HG03196 (cell line): ENCODE results near the gene SPRING1.

Experiments
- ATAC-seq: cut with Tn5 transposase; IDR thresholded peaks from one replicate; pipeline ENCODE4 v1.9.1; 2021; ENCODE audit not compliant: unreplicated experiment

Gene SPRING1

GRCh38 chr12:116709768-116710167 lies 28.1 kb downstream of the SPRING1 start:
- ATAC-seq, result no peak

- peak; percentile 69 for ATAC-seq
Observed at GRCh38 chr12:116708826-116709756, 28.8 kb downstream of the SPRING1 start.

GRCh38 chr12:116707751-116708150 lies 30.1 kb downstream of the SPRING1 start:
- ATAC-seq, result no peak

DNA sequence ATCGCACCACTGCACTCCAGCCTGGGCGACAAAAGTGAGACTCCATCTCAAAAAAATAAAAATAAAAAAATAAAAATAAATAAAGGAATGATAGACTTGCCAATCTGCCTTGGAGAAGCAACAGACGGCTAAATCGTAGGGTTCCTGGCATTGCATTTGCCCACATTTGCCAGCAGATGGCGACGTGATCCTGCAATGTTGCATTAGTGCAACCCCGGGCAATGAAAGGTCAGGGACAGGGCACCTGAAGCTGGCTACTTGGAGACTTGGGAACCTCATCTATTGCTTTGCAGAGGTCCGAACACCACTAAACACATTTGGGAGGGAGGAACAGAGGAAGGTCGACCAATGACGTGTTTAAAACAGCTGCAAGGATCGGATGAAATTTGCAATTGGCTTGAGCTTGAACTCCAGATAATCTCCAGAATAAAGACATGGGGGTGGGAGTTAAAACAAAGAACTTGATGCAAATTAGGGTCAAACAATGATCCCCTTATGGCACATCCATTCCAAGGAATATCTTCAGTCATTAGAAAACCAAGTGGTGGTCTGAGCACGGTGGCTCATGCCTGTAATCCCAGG lies 34.6 kb downstream of the SPRING1 start:
- no peak for ATAC-seq

DNA sequence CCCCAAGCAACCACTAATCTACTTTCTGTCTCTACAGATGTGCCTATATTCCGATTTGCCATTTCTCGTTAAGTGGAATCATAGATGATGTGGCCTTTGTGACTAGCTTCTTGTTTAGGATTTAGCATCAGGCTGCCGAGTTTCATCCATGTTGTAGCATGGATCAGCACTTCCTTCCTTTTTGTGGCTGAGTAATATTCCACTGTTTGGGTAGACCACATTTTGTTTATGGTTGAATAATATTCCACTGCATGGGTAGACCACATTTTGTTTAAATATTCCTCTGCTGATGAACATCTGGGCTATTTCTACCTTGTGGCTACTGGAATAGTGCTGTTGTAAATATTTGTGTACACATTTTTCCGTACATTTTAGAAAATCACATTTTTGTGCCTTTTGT lies 36.4 kb downstream of the SPRING1 start:
- no peak for ATAC-seq

DNA sequence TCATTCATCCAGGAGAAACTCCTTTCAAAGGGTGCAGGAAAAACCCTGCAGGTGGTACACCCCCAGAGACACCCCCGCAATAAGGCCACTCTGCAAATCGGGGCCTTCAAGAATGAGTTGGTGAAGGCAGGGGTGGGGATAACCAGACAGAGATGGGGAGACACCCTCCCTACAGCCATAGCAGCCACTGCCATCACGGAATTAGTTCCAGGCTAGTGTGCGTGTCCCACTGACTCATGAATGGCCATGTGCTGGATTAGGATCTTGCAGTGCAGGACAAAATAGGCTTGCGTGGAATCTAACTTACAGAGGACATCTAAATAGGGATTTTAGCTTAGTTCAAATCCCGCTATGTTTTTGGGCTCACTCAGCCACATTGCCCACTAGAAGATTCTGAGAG lies 37.8 kb downstream of the SPRING1 start:
- ATAC-seq, result no peak

- no peak for ATAC-seq
Observed at GRCh38 chr12:116698554-116699075, 39.3 kb downstream of the SPRING1 start.

DNA sequence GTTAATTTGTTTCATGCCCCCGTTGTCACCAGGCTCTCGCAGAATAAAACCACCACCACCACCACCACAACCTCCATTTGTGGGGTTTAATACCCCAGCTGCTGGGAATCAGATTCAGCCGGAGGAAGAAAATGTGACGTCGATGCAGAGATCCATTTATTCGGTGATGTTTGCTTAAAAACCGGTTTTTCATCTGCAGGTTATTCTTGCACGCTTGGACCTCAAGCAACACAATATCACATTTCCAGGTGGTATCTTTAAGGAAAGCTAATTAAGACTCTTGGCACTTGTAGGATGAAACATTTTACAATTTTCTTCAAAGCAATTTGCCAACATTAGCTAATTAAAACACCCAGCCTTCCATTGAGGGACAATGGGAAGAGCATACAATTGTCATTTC lies 39.8 kb downstream of the SPRING1 start:
- no peak for ATAC-seq

DNA sequence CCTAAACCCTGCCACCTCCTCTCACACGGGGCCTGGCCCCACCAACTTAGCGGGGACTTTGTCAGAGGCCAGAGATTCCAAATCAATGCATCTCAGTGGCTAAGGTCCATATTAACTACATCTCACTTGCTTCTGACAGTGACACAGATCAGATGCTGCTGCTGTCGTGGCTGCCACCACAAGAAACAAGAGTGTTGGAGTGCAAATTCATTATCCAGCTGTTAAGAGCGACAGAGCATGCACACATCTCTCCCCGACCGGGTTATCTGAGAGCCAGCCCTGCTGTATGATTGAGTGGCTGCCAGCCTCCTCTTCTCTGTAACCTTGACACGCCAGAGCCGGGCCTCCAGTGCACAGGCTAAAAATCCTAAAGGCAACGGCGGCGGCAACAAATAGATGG lies 40.2 kb downstream of the SPRING1 start:
- no peak for ATAC-seq

GRCh38 chr12:116697305-116697704 lies 40.6 kb downstream of the SPRING1 start:
- no peak for ATAC-seq

DNA sequence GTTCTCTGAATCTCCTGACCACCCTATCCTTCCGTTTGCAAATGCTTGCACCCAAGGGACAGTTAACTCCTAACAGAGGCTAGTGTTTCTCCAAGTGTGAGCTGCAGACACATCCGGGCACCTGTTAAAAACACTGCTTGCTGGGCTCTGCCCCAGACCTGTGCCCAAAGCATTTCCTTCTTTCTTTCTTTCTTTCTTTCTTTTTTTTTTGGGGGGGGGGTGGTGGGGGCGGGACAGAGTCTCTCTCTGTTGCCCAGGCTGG lies 42.5 kb downstream of the SPRING1 start:
- ATAC-seq, result no peak

DNA sequence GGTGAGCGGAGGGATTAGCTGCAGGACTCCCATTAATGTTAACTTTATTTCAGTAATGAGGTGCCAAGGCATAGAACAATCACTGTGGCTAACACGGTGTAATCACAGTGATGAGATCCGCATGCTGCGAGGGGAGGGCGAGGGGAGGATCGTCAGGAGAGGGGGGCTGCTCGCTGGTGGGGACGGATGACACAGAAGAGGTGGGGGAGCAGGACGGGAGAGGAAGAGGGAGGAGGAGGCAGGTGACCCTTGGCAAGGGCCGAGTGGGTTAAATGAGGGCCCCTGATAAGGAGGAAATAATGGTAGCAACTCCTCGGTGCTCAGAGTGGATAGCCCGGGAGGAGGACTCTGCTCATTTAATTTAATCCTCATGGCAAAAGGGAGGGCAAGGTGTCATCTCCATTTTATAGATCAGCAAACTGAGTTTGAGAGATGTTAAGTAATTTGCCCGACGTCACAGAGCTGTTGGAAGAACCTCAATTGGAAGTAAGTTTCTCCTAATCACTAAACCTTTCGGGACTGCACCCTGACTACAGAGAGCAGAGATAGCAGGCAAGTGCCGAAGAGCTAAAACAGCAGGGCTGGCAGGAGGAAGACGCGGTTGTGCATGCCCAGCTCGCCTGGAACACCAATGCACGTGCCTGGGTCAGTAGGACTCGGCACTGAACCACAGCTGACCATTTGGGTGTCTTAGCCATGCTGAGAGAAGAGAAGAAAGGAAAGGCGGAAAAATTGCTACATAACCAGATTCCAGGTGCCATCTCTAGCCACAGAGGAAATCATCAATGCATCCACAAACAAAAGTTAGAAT lies 43.0 kb downstream of the SPRING1 start:
- ATAC-seq, result no peak

- ATAC-seq, result no peak
Observed at GRCh38 chr12:116693286-116694227, 44.3 kb downstream of the SPRING1 start.

GRCh38 chr12:116692605-116693004 lies 45.3 kb downstream of the SPRING1 start:
- no peak for ATAC-seq

DNA sequence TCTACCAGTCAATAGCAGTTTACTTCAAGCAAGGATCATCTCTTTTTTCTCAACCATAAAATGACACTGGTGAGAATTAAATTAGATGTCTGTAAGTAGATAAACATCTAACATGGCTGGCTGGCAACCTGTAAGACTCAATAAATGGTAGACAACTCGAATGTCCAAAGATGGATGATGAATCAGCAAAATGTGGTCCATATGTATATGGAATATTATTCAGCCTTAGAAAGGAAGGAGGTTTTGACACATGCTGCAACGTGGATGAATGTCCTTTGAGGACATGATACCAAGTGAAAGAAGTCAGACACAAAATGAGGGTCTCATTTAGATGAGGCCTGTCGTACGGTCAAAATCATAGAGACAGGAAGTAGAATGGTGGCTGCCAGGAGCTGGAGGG lies 46.2 kb downstream of the SPRING1 start:
- no peak for ATAC-seq

- no peak for ATAC-seq
Observed at GRCh38 chr12:116691205-116691604, 46.7 kb downstream of the SPRING1 start.

DNA sequence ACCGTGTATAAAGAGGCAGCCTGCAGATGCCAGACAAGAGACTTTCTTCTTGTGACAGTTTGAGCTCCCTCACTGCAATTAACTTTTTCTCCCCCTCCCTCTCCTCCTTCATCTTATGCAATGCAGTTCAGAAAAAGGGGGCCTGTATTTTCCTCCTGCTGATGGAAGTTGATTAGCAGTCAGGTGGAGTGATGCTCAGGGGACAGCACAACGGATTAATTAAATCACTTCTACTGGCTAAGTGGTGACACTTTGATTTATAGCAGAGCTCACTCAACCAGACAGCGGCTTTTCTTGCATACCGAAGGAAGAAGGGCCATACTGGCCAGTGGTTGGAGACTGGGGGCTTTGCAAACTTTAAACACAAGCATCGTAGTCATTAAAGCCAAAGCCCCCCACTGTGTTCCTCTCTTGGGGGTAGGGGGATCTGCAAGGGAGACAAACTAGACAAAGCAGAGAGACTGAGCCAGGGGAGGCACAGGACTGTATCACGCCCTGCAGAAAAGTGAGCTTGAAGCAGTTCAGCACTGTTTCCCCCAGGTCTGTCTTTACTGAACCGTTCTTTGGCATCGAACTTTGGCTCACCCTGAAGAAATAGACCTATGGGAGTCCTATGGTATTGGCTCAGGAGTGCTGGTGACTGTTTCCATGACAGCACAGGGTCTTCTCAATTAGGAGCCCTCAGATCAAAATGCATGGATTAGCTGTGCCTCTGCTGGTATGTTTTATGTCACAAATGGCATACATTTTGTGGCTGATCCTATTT lies 47.7 kb downstream of the SPRING1 start:
- no peak for ATAC-seq

DNA sequence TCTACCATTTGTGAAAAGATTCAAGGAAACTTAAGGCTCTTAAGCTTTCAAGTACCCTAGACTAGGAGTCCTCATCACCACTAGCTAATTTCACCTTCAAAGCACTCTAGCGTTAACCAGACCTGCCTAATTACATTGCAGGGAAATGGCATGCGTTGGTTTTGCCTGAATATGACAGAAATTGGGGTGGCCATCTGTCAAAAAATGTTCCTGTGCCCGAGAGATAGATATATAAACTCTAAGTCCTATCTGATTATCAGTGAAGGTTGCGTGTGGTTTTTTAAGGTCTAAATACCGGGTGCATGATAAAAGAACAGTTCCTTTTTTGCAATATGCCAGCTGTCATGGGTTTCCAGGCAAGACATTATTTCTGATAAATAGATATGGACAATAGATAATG lies 48.3 kb downstream of the SPRING1 start:
- ATAC-seq, result no peak
